Activated T-cell treated with anti-CD3 and anti-CD28 coated beads, Interleukin-2, amount 50 U/mL, for 1 hour (primary cell): Measurements from ENCODE around the gene STX5.
"Not testable (repeated sequence)": the region's sequence is repeated elsewhere in the genome, so short reads cannot be mapped to it uniquely, and the experiment has no call there.

Experiments used
- DNase-seq: peaks from one replicate; pipeline ENCODE4 v3.0.0-alpha.2; 2020

STX5 gene

GRCh38 chr11:62828130-62828529 is 3.7 kb downstream of the STX5 start:
- DNase-seq, result not testable (repeated sequence)

DNA sequence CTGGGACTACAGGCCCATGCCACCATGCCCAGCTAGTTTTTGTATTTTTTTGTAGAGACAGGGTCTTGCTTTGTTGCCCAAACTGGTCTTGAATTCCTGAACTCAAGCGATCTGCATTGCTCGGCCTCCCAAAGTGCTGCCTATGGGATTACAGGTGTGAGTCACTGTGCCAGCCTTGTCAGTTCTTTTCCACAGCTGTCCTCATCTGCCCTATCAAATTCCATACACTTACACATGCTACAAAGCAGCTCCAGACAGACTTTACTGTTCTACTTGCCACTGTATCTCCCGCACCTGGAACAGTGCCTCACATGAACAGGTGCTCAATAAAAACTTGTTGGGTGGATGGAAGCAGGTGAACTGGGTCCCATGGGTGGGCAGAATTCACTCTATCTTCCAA is 8.2 kb downstream of the STX5 start:
- DNase-seq, result no peak

- no peak for DNase-seq
These were observed 14.7 kb downstream of the STX5 start for GRCh38 chr11:62817129-62817528.

DNA sequence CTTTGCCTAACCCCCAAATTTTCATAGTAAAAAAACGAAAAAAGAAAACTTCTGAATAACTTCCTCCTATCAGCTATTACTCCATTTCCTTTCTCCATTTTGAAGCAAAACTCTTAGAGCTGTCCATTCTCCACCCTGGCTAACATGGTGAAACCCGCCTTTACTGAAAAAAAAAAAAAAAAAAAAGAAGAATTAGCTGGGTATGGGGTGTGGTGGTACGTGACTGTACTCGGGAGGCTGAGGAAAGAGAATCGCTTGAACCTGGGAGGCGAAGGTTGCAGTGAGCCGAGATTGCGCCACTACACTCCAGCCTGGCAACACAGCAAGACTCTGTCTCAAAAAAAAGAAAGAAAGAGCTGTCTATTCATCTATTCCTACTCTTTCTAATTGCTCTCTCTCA is 15.3 kb downstream of the STX5 start:
- no peak for DNase-seq

GRCh38 chr11:62811659-62812058 is 20.2 kb downstream of the STX5 start:
- DNase-seq, result no peak

GRCh38 chr11:62810748-62811147 is 21.1 kb downstream of the STX5 start:
- no peak for DNase-seq

DNA sequence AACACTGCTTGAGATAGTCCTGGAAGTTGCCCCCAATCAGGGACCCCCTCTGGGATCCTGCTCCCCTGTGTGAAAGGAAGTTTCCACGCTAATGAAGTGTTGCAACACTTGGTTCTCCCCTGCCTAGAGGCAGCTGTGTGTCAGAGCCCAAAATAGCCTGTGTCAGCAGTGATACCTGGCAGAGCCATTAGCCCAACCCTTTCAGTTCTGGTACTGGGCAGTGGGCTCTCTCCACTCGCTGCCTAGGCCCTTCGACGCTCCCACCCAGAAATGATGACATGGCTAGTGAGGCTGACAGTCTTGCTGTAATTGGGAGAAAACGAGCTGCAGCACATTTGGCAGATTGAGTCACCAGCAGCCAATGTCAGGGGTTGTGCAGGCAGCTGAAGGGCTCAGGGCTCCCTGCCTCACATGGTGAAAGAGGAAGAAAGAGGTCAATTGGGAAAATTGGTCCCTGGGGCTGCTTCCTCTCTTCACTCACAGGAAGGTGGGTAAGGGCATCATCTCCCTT is 25.2 kb downstream of the STX5 start:
- no peak for DNase-seq

DNA sequence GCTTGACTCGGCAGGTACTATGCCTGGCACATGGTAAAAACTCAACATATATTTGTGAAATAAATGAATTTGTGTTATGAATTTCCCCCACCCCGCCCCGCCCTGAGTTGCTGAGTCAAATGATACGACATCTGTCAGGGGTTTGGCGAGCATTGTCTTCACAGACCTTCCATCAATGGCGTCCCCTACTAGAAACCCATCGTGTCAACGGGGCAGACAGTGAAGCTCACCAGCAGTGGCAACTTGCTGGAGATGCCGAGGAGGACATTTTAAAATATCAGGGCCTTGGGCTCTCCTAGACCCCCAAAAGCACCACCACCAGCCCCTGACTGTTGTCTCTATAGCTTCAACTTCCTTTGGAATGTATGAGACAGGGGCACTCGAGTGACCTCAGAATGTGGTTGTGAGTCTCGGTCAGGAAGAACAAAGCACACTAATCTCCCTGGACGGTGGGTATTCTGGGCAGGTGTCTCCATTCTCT is 25.9 kb downstream of the STX5 start:
- no peak for DNase-seq

GRCh38 chr11:62805076-62805892 is 26.6 kb downstream of the STX5 start, which contains the start of gene NXF1:
TSS of gene NXF1 (minus strand) at chr11:62805440. CDS start at chr11:62805356, 84 bp downstream.
- DNase-seq, result peak; percentile 98

DNA sequence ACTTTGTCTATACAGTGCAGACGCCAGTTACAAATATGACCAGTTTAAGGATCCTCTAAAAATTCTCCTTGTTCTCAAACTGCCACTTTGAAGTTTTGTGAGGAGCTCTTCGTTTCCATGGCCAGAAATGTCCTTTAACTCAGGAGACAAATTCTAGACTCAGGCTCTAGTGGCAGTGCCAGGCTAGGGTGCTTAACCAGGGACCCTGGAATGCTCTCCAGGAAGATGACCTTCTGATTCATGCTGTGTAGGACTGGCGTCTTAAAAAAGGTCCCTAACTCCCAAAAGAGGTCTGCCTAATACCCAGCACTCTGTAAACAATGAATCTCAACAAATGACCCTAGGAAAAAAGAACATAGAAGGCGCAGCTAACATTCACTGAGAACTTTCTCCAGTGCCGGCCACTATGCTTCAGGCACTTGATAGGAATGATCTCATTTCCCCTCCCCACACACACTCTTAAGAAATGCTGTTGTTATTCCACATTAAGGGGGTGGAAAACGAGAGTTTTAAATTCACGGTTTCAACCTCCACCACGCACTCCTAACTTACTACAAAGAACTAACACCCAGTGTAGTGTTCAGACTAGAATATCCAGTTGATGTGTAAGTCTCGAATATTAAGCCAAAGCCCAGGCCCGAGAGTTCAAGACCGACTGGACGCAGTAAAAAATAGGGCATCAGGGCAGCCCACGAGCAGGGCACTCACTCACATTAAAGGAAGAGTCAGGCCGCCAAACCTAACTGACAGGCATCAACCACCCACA is 27.4 kb downstream of the STX5 start:
- no peak for DNase-seq

GRCh38 chr11:62801071-62801470 is 30.8 kb downstream of the STX5 start:
- DNase-seq, result no peak

DNA sequence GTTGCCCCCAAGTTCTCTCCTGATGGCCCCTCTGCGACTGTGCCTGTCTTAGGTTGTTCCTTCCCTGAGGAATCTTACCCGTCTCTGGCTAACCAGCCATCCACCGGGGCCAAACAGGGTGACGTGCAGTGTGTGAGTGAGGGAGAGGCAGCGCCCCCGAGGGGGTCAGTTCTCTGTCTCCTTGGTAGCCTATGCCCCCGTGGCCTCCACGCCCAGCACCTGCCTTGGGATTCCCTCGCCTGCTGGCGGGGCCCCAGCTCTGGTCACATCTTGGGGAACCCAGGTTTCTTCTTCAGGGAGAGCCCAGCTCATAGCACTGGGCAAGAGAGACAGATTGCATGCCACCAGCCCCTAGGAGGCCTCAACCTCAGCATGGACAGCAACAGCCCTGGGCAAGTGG is 32.4 kb downstream of the STX5 start:
- no peak for DNase-seq

DNA sequence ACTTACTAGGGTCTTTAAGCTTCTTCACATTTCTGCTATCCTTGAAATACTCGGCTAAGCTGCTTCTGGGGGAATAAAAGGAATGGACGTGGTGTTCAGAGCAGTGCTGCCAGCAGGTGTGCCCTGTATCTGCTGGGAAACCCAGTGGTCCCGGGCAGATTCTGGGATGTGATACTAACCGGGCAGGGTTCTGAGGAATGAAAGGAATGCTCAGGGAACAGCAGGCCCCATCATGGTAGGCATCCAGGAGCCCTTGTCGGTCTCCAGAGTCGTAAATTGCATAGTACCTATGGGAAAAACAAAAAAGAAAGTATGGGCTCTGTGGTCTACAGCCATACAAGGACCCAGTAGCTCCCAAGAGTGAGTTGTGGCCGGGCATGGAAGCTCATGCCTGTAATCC is 35.6 kb downstream of the STX5 start:
- DNase-seq, result no peak

- no peak for DNase-seq
These were observed 37.6 kb downstream of the STX5 start for GRCh38 chr11:62794201-62794775.

DNA sequence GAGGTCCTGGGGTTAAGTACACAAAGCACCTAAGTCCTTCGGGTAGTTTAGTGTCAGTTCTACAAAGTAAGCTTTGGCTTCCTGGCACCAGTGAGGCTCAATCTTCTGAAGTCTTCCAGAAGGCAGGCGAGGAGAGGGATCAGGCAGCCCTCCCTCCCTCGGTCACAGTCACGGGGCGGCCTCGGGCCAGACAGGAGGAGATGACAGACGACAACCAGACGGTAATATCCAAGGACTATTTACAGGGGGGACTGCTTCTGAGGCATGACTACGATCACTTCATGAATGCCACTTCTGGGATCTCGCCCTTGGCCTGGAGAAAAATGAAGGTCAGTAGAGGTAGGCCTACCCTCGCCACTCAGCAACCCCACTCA is 39.7 kb downstream of the STX5 start:
- no peak for DNase-seq

- DNase-seq, result peak; percentile 92
These were observed 40.2 kb downstream of the STX5 start, which contains the start of gene TMEM223 for GRCh38 chr11:62791501-62792201. TSS of gene TMEM223 (minus strand) at chr11:62792006. CDS start at chr11:62791994, 12 bp downstream.

GRCh38 chr11:62789576-62789975 is 42.3 kb downstream of the STX5 start:
- no peak for DNase-seq

GRCh38 chr11:62788991-62789390 is 42.9 kb downstream of the STX5 start:
- DNase-seq, result no peak

DNA sequence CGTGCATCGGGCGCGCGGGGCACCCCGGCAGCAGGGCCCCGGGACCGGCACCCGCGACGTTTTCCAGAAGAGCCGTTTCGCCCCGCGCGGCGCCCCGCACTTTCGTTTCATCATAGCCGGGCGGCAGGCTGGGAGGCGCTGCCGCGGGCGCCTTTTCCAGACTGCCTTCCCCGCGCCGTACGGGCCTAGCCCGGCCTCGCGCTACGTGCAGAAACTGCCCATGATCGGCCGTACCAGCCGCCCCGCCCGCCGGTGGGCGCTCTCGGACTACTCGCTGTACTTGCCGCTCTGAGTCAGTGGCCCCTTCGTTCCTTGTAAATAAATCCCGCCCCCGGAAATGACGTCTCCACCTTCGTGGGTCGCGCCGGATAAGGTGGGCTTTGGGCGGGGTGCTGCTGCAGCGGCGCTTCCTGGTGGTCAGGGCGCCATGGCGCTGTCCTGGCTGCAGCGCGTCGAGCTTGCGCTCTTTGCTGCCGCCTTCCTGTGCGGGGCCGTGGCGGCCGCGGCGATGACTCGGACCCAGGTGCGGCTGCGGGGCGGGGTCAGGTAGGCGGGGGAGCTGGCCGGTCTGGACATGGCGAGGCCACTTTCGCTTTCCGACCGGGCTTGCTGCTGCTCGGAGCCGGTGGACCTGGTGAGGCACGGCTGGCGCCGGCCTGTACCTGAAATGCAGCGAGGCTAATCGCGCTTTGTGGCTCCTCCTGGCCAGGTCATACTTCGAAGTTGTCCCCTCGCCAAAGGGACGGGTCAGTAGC is 44.7 kb downstream of the STX5 start, which contains the start of gene TMEM179B:
TSS of gene TMEM179B (plus strand) at position 398 of the 755 bp plus-strand sequence. CDS start at position 428, 30 bp downstream.
- peak; percentile 95 for DNase-seq

- peak; percentile 86 for DNase-seq
These were observed 45.4 kb downstream of the STX5 start for GRCh38 chr11:62786318-62787004.

GRCh38 chr11:62782753-62783152 is 49.1 kb downstream of the STX5 start:
- no peak for DNase-seq
